Erythroblast (primary cell): ENCODE measurements around the gene PADI3.

Experiments used
- GATA1 ChIP-seq: IDR thresholded peaks from 2 replicates; pipeline ENCODE4 v1.6.1; 2011; ENCODE audit warnings: low read depth, mild to moderate bottlenecking, control low read depth, low read length, moderate library complexity
- POLR2A ChIP-seq: IDR thresholded peaks from 2 replicates; pipeline ENCODE4 v1.6.1; 2011; ENCODE audit warnings: mild to moderate bottlenecking, low read length

DNA sequence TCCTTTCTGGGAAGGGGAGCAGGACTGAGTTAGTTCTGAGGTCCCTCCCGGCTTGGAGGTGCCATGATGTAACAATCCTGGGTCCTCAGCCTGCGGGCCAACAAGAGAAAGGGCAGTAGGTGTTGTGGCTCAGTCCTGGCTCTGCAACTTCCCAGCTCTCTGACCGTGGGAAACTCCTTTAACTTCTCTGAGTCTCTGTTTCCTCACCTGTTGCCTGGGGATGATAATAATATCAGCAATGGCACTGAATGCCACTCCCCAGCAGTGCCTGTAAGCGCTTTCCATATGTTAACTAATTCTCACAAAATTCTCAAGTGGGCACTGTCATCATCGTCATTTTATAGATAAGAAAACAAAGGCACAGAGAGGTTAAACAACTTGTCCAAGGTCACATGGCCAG, 2.3 kb downstream of the PADI3 start:
- TF ChIP-seq POLR2A (no peak), GATA1 (no peak)
